ENCODE measurements around the gene SLC25A44. TPM values are rescaled to one million over a fixed set of nuclear protein-coding genes. Genes with fewer than 3 reads are reported as not detected.

SLC25A44 gene
- polyA plus RNA-seq, 1 donor from 2014 or later, result 13.7 TPM

DNA sequence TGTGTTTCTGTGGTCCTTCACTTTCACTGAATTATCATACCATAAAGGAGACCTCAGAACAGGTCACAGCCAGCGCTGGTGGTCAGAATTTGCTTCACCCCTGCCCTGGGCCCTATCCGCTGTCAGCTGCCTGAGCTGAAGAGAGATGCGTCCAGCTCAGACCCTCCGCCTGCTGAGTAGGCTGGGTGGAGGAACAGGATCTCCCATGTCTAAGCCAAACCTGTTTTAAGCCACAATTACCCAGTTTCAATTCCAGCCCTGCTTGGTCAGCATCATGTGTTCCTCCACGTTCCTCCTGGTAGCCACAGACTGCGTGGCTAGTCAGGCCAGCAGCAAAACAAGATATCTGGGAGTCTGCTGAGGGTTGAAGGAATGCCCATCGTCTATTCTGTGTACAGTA, 34.6 kb downstream of the SLC25A44 start:
- Histone ChIP-seq H3F3A (ENCODE audit: insufficient read depth, low read length, poor library complexity, severe bottlenecking) (no peaks in the 10 kb centered on the region), H4K20me1 (ENCODE audit: insufficient read depth) (no peaks in the 10 kb centered on the region), H3K9me2 (ENCODE audit: insufficient read depth, low read length) (no peaks in the 10 kb centered on the region), H3K36me3 (ENCODE audit: insufficient read depth, low read length) (no peaks in the 10 kb centered on the region), H2AFZ (ENCODE audit: low read depth, low read length) (no peak overlapping the region), H3K9ac (ENCODE audit: low read length) (no peak overlapping the region), H3K4me3 (ENCODE audit: low read length) (no peak overlapping the region), H3K27me3 (ENCODE audit: insufficient read depth, low read depth, low read length) (no peaks in the 10 kb centered on the region), H3K4me2 (ENCODE audit: low read length) (no peak overlapping the region), H3K79me2 (replicated peaks; ENCODE audit: insufficient read depth, low read length) (no peaks in the 10 kb centered on the region), H3K27ac (ENCODE audit: low read length) (no peak overlapping the region), H3K9me3 (ENCODE audit: low read length) (no peaks in the 10 kb centered on the region)
- TF ChIP-seq, protein P1, sequence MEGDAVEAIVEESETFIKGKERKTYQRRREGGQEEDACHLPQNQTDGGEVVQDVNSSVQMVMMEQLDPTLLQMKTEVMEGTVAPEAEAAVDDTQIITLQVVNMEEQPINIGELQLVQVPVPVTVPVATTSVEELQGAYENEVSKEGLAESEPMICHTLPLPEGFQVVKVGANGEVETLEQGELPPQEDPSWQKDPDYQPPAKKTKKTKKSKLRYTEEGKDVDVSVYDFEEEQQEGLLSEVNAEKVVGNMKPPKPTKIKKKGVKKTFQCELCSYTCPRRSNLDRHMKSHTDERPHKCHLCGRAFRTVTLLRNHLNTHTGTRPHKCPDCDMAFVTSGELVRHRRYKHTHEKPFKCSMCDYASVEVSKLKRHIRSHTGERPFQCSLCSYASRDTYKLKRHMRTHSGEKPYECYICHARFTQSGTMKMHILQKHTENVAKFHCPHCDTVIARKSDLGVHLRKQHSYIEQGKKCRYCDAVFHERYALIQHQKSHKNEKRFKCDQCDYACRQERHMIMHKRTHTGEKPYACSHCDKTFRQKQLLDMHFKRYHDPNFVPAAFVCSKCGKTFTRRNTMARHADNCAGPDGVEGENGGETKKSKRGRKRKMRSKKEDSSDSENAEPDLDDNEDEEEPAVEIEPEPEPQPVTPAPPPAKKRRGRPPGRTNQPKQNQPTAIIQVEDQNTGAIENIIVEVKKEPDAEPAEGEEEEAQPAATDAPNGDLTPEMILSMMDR (IDR thresholded peaks at IDR 0.05; ENCODE audit: poor library complexity, severe bottlenecking), result no peak
- TF ChIP-seq POLR2AphosphoS5 (IDR thresholded peaks at IDR 0.05) (no peak), EP300 (conservative IDR thresholded peaks at IDR 0.05; ENCODE audit: poor library complexity, severe bottlenecking) (no peak), EZH2 (IDR thresholded peaks at IDR 0.05; ENCODE audit: borderline replicate concordance, insufficient read depth, low read length, poor library complexity, severe bottlenecking) (no peak), MXI1 (conservative IDR thresholded peaks at IDR 0.05; ENCODE audit: poor library complexity, severe bottlenecking) (no peak), RAD21 (conservative IDR thresholded peaks at IDR 0.05) (no peak), SMC3 (conservative IDR thresholded peaks at IDR 0.05; ENCODE audit: poor library complexity) (no peak), TAF1 (IDR thresholded peaks at IDR 0.05; ENCODE audit: low read depth) (no peak)
- TF ChIP-seq, protein P2, sequence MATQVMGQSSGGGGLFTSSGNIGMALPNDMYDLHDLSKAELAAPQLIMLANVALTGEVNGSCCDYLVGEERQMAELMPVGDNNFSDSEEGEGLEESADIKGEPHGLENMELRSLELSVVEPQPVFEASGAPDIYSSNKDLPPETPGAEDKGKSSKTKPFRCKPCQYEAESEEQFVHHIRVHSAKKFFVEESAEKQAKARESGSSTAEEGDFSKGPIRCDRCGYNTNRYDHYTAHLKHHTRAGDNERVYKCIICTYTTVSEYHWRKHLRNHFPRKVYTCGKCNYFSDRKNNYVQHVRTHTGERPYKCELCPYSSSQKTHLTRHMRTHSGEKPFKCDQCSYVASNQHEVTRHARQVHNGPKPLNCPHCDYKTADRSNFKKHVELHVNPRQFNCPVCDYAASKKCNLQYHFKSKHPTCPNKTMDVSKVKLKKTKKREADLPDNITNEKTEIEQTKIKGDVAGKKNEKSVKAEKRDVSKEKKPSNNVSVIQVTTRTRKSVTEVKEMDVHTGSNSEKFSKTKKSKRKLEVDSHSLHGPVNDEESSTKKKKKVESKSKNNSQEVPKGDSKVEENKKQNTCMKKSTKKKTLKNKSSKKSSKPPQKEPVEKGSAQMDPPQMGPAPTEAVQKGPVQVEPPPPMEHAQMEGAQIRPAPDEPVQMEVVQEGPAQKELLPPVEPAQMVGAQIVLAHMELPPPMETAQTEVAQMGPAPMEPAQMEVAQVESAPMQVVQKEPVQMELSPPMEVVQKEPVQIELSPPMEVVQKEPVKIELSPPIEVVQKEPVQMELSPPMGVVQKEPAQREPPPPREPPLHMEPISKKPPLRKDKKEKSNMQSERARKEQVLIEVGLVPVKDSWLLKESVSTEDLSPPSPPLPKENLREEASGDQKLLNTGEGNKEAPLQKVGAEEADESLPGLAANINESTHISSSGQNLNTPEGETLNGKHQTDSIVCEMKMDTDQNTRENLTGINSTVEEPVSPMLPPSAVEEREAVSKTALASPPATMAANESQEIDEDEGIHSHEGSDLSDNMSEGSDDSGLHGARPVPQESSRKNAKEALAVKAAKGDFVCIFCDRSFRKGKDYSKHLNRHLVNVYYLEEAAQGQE (IDR thresholded peaks at IDR 0.05; ENCODE audit: borderline replicate concordance), result no peak

DNA sequence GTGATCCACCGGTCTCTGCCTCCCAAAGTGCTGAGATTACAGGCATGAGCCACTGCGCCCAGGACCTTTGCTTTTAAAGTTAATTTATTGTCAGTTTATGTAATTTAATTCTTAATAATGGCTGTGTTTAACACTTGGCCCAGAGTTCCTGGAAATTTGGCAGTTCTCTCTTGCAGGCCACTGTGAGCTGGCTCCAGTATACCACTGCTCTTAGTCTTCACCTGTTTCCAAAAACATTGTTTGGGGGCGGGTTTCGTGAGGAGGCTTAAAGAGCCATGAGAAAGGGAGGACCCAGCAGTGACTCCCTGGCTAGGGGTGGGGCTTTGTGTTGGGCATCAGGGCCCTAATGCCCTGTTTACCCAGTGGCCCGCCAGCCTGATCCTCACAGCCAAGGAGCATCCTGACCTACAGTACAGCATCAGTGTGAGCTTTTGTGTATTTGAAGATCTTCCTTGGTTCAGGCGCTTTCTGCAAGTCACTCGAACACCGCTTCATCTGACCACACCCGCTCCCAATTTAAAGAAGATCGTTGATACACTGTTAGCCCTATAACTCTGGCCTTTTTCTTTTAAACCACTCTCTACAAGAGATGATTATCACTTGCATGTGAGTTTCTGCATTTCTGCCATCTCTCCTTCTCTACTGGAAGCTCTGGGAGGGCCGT, 36.0 kb downstream of the SLC25A44 start:
- Histone ChIP-seq H3K4me3 (ENCODE audit: low read length) (no peak overlapping the region), H3K9ac (ENCODE audit: low read length) (no peak overlapping the region), H3K9me3 (ENCODE audit: low read length) (no peaks in the 10 kb centered on the region), H3K36me3 (ENCODE audit: insufficient read depth, low read length) (no peaks in the 10 kb centered on the region), H3K9me2 (ENCODE audit: insufficient read depth, low read length) (no peaks in the 10 kb centered on the region), H3K27me3 (ENCODE audit: insufficient read depth, low read depth, low read length) (no peaks in the 10 kb centered on the region), H3K27ac (ENCODE audit: low read length) (no peak overlapping the region), H3F3A (ENCODE audit: insufficient read depth, low read length, poor library complexity, severe bottlenecking) (no peaks in the 10 kb centered on the region), H2AFZ (ENCODE audit: low read depth, low read length) (no peak overlapping the region), H3K4me2 (ENCODE audit: low read length) (no peak overlapping the region), H3K79me2 (replicated peaks; ENCODE audit: insufficient read depth, low read length) (no peaks in the 10 kb centered on the region), H4K20me1 (ENCODE audit: insufficient read depth) (no peaks in the 10 kb centered on the region)
- TF ChIP-seq EZH2 (IDR thresholded peaks at IDR 0.05; ENCODE audit: borderline replicate concordance, insufficient read depth, low read length, poor library complexity, severe bottlenecking) (no peak), SMC3 (conservative IDR thresholded peaks at IDR 0.05; ENCODE audit: poor library complexity) (no peak), POLR2AphosphoS5 (IDR thresholded peaks at IDR 0.05) (no peak), MXI1 (conservative IDR thresholded peaks at IDR 0.05; ENCODE audit: poor library complexity, severe bottlenecking) (no peak), TAF1 (IDR thresholded peaks at IDR 0.05; ENCODE audit: low read depth) (no peak), RAD21 (conservative IDR thresholded peaks at IDR 0.05) (no peak), EP300 (conservative IDR thresholded peaks at IDR 0.05; ENCODE audit: poor library complexity, severe bottlenecking) (no peak)
- TF ChIP-seq, protein P2 (IDR thresholded peaks at IDR 0.05; ENCODE audit: borderline replicate concordance), result no peak
- TF ChIP-seq, protein P1 (IDR thresholded peaks at IDR 0.05; ENCODE audit: poor library complexity, severe bottlenecking), result no peak
